Mucosa of descending colon (tissue), 3 donors: Measurements from ENCODE around the gene EHMT1. TPM values are rescaled to one million over a fixed set of nuclear protein-coding genes. Genes with fewer than 3 reads are reported as not detected.
A peak's percentile ranks its signal among the peaks of the same experiment; 100 is the strongest.

Source experiments
- ATAC-seq: fragments of 200-7000 bp; cut with Tn5 transposase; one replicate; pipeline ENCODE4 v1.9.1; 2020; ENCODE audit warnings: mild to moderate bottlenecking, moderate library complexity
- DNase-seq, 3 donors: peaks; one replicate each; pipeline ENCODE4 v3.0.0-alpha.2; 2020
- H3K36me3 ChIP-seq: fragments of 200-600 bp; one replicate; pipeline ENCODE4 v1.8.0; 2021; ENCODE audit warnings: low read depth, mild to moderate bottlenecking
- H3K4me1 ChIP-seq: fragments of 200-600 bp; one replicate; pipeline ENCODE4 v1.8.0; 2021; ENCODE audit warnings: low read depth, mild to moderate bottlenecking
- H3K4me3 ChIP-seq: fragments of 200-600 bp; one replicate; pipeline ENCODE4 v1.8.0; 2021; ENCODE audit warnings: mild to moderate bottlenecking
- H3K9me3 ChIP-seq: fragments of 200-600 bp; one replicate; pipeline ENCODE4 v1.8.0; 2021; ENCODE audit warnings: mild to moderate bottlenecking
- CTCF ChIP-seq: fragments of 200-600 bp; IDR thresholded peaks from one replicate; pipeline ENCODE4 v1.8.0; 2022; ENCODE audit warnings: antibody characterized with exemption, mild to moderate bottlenecking
- intact Hi-C, 2 donors: fragments of 100-400 bp; cut with DNase I in 1 of 2; cut with micrococcal nuclease in 1 of 2; formaldehyde crosslinking; loops; one replicate each; pipeline versions ENCODE4 v1.11.0 to v1.11.1; 2022; cut with DNase I, micrococcal nuclease
- total RNA-seq, 3 donors: library from RNA; stranded (reverse); fragmentation: NEBNext Ultra II Directional in 2 of 3; extraction: Animal tissue kit (Norgen Biotek cat#: 25700) in 2 of 3; gene quantifications; one replicate each; pipeline versions ENCODE4 v1.2.1 to v1.2.4, GENCODE V29; 2021 to 2023
- donor health status: DM: no; HTN: no; CAD: no; lungs with moderate emphysema.
- donor health status: DM: no; HTN: no; CAD: no.
- donor health status: DM: no; HTN: yes; CAD: no.

The EHMT1 gene
- total RNA-seq, 3 donors from 2014 or later, result 78.4 to 90.8 (median 83.3) TPM

- Histone ChIP-seq H3K4me3 (no peak overlapping the region), H3K9me3 (no peaks in the 10 kb centered on the region), H3K36me3 (no peaks in the 10 kb centered on the region), H3K4me1 (no peaks in the 10 kb centered on the region)
- peak; percentile 41 for TF ChIP-seq CTCF
- DNase-seq, result peak in 2 of 3 donors; percentile 69 to 70
- peak; percentile 96 for ATAC-seq
- intact Hi-C loops, result no loop called here
These were observed 76.4 kb downstream of the EHMT1 start for GRCh38 chr9:137694962-137695875.

- no peaks in the 10 kb centered on the region for H3K4me1 ChIP-seq
- H3K4me3 ChIP-seq, result no peak overlapping the region
- H3K9me3 ChIP-seq, result no peaks in the 10 kb centered on the region
- ATAC-seq (no peak), DNase-seq (no peak)
- no peak for TF ChIP-seq CTCF
- intact Hi-C loops, result no loop called here
- no peaks in the 10 kb centered on the region for H3K36me3 ChIP-seq
These were observed 77.5 kb downstream of the EHMT1 start for GRCh38 chr9:137696136-137696925.

GRCh38 chr9:137697193-137697592, 78.4 kb downstream of the EHMT1 start:
- H3K9me3 ChIP-seq, result peaks cover 1% of the 10 kb centered on the region
- no peak for TF ChIP-seq CTCF
- ATAC-seq (no peak), DNase-seq (no peak)
- no peak overlapping the region for H3K4me3 ChIP-seq
- intact Hi-C loops, result no loop called here
- no peaks in the 10 kb centered on the region for H3K4me1 ChIP-seq
- H3K36me3 ChIP-seq, result no peaks in the 10 kb centered on the region

GRCh38 chr9:137697832-137698231, 79.0 kb downstream of the EHMT1 start:
- DNase-seq (no peak), ATAC-seq (no peak)
- intact Hi-C loops, result no loop called here
- no peaks in the 10 kb centered on the region for H3K4me1 ChIP-seq
- TF ChIP-seq CTCF, result no peak
- peaks cover 8% of the 10 kb centered on the region for H3K9me3 ChIP-seq
- no peaks in the 10 kb centered on the region for H3K36me3 ChIP-seq
- H3K4me3 ChIP-seq, result no peak overlapping the region

GRCh38 chr9:137700911-137701310, 82.1 kb downstream of the EHMT1 start:
- H3K9me3 ChIP-seq, result peaks cover 15% of the 10 kb centered on the region
- DNase-seq (no peak), ATAC-seq (no peak)
- H3K4me1 ChIP-seq, result no peaks in the 10 kb centered on the region
- no peak for TF ChIP-seq CTCF
- no peaks in the 10 kb centered on the region for H3K36me3 ChIP-seq
- intact Hi-C loops, result no loop called here
- no peak overlapping the region for H3K4me3 ChIP-seq
